Brain microvascular endothelial cell (primary cell): ENCODE results near the gene FAM114A1.
A peak's percentile ranks its signal among the peaks of the same experiment; 100 is the strongest.
"Not testable (repeated sequence)": the region's sequence is repeated elsewhere in the genome, so short reads cannot be mapped to it uniquely, and the experiment has no call there.

Experiments used
- DNase-seq: peaks from one replicate; pipeline ENCODE4 v3.0.0-alpha.2; 2020
- H3K27ac ChIP-seq: fragments of 250-450 bp; sonication (Bioruptor Pico); 2 replicates; pipeline ENCODE4 v1.5.1; 2020; ENCODE audit warnings: mild to moderate bottlenecking, moderate library complexity
- H3K27me3 ChIP-seq: fragments of 250-450 bp; sonication (Bioruptor Pico); replicated peaks from 2 replicates; pipeline ENCODE4 v1.5.1; 2020; ENCODE audit warnings: mild to moderate bottlenecking
- H3K36me3 ChIP-seq: fragments of 250-450 bp; sonication (Bioruptor Pico); replicated peaks from 2 replicates; pipeline ENCODE4 v1.5.1; 2020; ENCODE audit warnings: mild to moderate bottlenecking
- H3K4me3 ChIP-seq: 2 replicates; pipeline ENCODE4 v1.5.1; 2011; ENCODE audit warnings: low read depth, mild to moderate bottlenecking, control low read depth, low read length, moderate library complexity
- CTCF ChIP-seq: IDR thresholded peaks from 2 replicates; pipeline ENCODE4 v1.5.1; 2011; ENCODE audit warnings: low read depth, mild to moderate bottlenecking, moderate library complexity, low read length, control low read depth, inconsistent platforms; ENCODE audit errors: missing control alignments
- in situ Hi-C: cut with HindIII; loops from 2 replicates; pipeline ENCODE4 v1.10.0; 2017; ENCODE audit warnings: low sequenced_read_pairs, low pct_ligation_motif_present

Gene FAM114A1

GRCh38 chr4:38939165-38939564 lies 71.6 kb downstream of the FAM114A1 start:
- peaks cover 70% of the 10 kb centered on the region for H3K36me3 ChIP-seq
- no peaks in the 10 kb centered on the region for H3K27me3 ChIP-seq
- in situ Hi-C loops: no loop called here
- no peak for DNase-seq
- no peak overlapping the region for H3K4me3 ChIP-seq
- TF ChIP-seq CTCF: no peak
- H3K27ac ChIP-seq: no peak overlapping the region

- Histone ChIP-seq H3K36me3 (peaks cover 76% of the 10 kb centered on the region), H3K4me3 (no peak overlapping the region), H3K27me3 (no peaks in the 10 kb centered on the region), H3K27ac (no peak overlapping the region)
- no peak for TF ChIP-seq CTCF
- in situ Hi-C loops: no loop called here
- no peak for DNase-seq
Observed at GRCh38 chr4:38940476-38940875, 72.9 kb downstream of the FAM114A1 start.

- H3K4me3 ChIP-seq, in situ Hi-C loops: not testable (repeated sequence)
Observed at GRCh38 chr4:38941906-38942305, 74.3 kb downstream of the FAM114A1 start.

GRCh38 chr4:38943343-38943742 lies 75.7 kb downstream of the FAM114A1 start:
- Histone ChIP-seq H3K27me3 (no peaks in the 10 kb centered on the region), H3K27ac (no peak overlapping the region), H3K4me3 (no peak overlapping the region), H3K36me3 (peaks cover 57% of the 10 kb centered on the region)
- no peak for DNase-seq
- in situ Hi-C loops: no loop called here
- TF ChIP-seq CTCF: no peak

More at GRCh38 chr4:38941906-38942305, 74.3 kb downstream of the FAM114A1 start:
- peak overlapping the region; percentile 11 for H3K27ac ChIP-seq
- H3K27me3 ChIP-seq: not testable (repeated sequence)
- peak; percentile 33 for DNase-seq
- H3K36me3 ChIP-seq: peaks cover 71% of the 10 kb centered on the region

- no peak overlapping the region for H3K4me3 ChIP-seq
- in situ Hi-C loops: no loop called here
- H3K36me3 ChIP-seq: peaks cover 46% of the 10 kb centered on the region
- no peak overlapping the region for H3K27ac ChIP-seq
- DNase-seq: no peak
- TF ChIP-seq CTCF: no peak
- no peaks in the 10 kb centered on the region for H3K27me3 ChIP-seq
Observed at GRCh38 chr4:38944440-38944839, 76.8 kb downstream of the FAM114A1 start.

- TF ChIP-seq CTCF: no peak
- peaks cover 26% of the 10 kb centered on the region for H3K36me3 ChIP-seq
- no peak for DNase-seq
- H3K27me3 ChIP-seq: no peaks in the 10 kb centered on the region
- in situ Hi-C loops: no loop called here
- no peak overlapping the region for H3K27ac ChIP-seq
- H3K4me3 ChIP-seq: no peak overlapping the region
Observed at GRCh38 chr4:38946919-38947318, 79.3 kb downstream of the FAM114A1 start.
